NCI-H187 treated with DMSO at 0.1 percent for 48 hours (cell line): ENCODE data around the gene P2RX3.
"Not testable (repeated sequence)": the region's sequence is repeated elsewhere in the genome, so short reads cannot be mapped to it uniquely, and the experiment has no call there.

Experiments
- DNase-seq: peaks from one replicate; lab custom pipeline; 2025; lab: John Stamatoyannopoulos, UW

P2RX3 gene

DNA sequence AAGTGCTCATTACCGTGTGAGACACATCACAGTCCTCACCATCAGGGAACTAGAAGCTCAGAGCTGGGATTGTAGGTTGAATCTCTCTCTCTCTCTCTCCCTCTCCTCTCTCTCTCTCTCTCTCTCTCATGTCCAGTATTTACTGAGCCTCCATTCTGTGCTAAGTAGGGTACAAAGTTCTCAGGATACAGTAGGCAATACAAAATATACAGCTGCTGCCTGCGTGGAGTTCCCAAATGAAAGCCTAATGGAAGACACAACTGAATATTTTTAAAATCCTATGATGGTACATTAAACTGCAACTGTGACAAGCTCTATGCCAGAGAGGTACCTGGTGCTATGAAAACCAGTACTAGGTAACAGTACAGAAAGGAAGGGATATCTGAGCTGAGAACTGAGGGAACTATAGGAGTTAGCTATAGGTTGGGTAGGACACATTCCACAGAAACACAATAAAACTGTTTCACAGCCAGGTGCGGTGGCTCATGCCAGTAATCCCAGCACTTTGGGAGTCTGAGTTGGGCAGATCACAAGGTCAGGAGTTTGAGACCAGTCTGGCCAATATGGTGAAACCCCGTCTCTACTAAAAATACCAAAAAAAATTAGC, 61.9 kb downstream of the P2RX3 start:
- no peak for DNase-seq

DNA sequence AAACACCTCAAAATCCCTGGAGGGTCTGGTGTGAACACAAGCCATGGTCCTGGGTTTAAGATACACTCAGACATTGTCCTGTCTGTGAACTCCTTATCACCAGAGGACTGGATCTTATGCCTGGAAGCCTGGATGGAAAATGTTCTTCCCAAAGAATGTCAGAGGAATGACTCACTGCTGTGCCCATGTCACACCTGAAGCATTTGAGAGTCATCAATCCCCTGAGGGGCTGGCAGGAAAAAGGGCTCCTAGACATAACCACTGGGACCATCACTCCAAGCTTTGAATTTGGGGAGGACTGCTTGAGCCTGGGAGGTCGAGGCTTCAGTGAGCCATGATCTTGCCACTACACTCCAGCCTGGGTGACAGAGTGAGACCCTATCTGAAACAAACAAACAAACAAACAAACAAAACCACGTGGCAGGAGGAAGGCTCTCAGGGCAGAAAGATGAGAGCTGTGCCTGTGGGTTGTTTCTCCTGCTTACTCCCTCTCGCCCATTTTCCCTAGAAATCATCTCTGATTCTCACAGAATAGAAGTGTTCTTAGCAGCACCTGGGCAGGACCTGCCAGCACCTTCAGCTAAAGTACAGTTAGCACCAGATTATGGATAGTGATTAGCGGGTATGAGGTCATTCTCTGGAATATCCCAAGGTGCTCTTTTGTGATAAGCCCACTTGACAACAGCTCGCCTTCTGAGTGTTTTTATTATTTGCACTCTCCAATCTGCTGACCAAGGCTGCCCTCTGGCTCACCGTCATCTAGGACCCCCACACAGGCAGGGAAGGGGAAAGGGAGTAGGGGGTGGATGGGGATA, 64.2 kb downstream of the P2RX3 start:
- DNase-seq: no peak

DNA sequence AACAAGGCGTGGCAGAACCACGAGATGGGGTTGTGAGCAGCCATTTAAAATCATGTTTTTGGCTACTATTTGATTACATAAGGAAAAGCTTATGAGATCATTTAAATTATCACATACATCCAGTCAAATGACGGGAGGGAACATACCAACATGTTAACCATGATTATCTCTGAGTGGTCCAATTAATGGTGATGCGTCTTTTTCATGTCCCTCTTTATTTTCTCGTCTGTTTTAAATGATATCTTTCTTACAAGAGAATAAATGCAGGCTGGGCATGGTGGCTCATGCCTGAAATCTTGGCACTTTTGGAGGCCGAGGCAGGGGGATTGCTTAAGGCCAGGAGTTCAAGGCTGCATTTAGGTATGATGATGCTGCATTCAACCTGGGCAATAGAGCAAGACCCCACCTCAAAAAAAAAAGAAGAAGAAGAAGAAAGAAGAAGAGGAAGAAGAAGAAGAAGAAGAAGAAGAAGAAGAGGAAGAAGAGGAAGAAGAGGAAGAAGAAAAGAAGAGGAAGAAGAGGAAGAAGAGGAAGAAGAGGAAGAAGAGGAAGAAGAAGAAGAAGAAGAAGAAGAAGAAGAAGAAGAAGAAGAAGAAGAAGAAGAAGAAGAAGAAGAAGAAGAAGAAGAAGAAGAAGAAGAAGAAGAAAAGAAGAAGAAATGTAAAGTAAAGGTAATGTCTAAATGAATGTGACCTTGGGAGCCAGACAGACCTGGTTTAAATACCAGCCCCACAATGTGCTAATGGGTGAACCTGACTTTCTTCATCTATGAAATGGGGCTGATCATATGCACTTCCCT, 65.0 kb downstream of the P2RX3 start:
- DNase-seq: not testable (repeated sequence)

DNA sequence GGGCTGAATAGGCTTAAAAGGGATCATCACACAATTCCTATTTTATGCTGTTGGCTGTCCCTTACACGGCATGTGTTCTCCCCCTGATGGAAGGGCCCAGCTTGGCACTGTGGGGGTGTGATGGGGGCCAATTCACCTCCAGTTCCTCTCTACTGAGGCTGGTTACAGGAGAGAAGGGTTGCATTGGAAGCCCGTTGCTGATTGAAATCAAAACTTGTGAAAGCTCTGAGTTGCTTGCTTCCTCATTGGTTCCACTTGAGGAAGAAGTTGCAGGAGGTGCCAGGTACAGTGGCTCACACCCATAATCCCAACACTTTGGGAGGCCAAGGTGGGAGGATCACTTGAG, 65.6 kb downstream of the P2RX3 start:
- DNase-seq: no peak

DNA sequence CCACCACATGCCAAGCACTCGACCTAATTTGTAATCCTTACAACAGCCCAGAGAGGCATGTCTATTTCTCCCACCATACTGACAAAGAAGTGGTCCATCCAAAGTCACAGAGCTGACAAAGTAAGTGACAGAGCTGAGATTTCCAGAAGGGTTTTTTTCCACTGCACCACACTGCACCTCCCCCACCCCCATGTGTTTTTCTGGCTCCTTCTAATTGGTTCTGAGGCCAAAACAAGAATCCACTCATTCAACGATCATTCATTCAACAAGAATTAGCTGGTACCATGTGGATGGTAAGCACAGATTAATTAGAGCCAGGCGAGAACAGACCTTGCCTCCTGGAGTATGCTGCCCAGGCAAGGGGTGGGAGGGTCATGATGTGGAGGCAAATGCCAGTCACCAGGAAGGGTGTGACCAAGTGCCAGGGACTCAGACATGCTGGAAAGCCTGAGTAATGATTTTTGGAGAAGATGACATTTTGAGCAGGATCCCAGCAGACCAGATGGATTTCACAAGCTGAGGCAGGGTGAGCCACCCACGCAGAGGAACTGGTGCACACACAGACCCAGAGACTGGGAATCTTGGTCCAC, 67.2 kb downstream of the P2RX3 start:
- DNase-seq: no peak

DNA sequence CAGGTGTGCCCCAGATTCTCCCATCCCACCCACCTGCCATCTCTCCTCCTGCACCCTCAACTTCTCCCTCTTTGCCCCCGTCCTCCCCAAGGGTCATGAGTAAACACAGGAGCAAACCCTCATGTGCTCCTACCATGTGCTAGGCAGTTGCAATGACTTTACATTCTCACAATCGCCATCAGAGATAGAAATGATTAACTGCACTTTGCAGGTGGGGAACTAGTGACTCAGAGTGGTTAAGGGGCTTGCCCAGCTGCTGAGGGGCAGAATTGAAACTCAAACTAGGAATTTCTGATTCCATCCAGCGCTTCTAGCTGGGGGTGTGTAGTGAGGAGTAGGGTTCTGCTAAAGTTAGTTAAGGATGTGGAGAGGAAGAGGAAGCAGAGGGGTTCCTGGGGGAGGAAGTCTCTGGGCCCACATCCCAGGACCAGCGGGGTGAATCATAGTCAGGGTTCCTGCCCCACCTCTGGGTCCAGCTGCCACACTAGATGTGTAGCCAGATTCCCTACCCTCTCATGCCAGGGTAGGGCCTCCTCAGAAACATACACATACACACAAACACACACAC, 68.3 kb downstream of the P2RX3 start:
- no peak for DNase-seq

DNA sequence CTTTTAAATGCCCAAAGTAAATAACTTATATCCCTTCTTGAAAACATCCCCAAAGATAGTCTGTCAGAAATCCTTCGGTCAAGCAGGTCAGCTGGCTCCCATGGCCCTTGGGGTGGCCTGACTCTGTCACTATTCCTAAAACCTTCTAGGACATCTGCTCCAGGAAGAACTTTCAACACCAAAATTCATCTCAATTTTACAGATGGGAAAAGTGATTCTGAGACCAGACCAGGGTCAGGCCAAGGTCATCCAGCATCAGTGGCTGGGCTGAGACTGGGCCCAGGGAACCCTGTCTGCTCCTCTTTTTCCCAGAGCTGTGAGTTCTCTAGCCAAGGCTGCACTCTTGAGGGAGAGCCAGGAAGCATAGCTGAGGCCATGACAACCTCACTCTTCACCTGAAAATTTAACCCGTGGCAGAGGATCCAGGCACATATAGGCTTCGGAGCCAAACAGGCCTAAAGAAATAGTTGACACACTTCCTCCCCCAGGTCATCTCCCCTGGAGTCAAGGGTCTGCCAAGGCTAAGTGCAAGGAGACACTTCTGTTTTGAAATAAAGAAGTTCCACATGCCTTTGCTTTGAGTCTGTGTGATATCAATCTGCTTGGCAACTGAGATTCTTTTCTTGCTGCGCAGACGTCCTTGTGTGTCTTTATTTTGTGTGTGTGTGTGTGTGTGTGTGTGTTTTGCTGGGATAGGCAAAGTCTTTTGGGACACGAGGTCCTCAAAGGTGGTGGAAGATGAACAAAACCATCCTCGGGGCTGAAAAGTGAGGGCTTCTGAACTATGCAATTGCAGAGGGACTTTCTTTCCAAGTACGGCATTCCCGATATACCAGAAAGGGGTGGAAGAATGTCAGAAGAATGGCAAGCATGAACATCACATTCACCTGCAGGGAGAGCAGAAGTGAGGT, 69.1 kb downstream of the P2RX3 start:
- no peak for DNase-seq

DNA sequence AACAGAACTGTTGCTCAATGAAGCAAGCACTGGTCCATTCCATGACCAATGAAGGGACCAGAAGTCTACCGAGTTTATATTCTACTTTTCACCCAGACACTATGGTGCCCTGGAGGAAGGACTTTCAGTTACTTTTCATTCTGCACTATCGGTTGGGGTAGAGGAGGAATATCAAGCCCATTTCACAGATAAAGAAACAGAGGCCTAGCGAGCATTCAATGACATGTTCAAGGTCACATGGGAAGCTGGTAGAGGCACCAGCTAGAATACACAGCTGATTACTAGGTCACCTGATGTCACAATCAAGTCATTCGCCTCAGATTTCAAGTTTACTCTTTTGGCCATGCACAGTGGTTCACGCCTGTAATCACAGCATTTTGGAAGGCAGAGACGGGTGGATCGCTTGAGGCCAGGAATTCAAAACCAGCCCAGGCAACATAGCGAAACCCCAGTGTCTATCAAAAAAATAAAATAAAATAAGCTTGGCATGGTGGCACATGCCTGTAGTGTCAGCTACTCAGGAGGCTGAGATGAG, 69.9 kb downstream of the P2RX3 start:
- DNase-seq: no peak

DNA sequence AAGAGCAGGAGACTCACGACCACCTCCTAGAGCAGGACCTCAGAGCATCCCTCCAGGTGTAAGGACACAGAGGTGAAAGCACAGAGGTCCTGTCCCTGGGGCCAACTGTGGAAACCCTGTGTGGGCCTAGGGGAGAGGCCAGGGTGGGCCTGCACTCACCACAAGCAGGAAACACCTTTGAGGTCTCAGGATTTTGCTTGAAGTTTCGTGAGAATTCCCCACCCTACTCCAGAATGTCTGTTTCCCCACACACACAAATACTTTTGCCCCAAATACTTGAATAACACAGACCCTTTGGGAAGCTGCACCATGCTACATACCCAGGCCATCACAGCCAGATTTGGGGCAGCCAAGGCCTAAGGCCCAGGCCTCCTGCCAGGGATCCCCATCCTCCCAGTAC, 70.6 kb downstream of the P2RX3 start:
- no peak for DNase-seq

DNA sequence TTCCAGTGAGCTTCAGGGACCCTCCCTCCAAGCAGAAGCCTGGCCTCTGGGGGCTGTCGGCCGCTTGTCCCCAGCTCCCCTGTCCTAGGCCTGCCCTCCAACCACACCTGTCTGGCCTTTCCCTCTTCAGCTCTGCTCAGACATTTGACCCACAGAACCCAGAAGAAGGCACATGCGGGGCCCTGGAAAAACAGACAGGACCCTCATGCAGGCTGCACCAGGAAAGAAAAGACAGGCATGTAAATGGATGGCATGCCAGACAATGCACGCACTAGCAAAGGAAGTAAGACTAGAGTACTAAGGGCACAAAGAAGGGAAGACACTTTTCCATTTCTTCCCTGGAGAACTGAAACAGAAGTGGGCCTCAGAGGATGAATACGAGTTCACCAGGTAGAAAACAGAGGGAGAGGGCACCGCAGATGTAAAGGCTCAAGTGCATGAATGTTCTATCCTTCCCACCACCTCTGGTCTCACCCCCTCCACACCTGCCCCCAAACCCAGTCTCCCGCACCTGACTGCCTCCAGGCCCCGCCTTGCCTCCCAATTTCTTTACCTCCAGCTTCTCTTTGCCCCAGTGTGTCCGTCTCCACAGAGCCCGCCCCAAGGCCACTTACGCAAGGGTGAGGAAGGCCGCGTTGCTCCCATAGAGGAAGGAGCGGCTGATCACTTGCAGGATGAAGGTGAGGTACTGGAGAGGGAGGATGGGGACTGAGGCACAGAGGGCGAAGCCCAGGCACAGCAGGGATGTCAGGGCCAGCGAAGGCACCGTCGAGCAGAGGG, 71.4 kb downstream of the P2RX3 start:
- no peak for DNase-seq

DNA sequence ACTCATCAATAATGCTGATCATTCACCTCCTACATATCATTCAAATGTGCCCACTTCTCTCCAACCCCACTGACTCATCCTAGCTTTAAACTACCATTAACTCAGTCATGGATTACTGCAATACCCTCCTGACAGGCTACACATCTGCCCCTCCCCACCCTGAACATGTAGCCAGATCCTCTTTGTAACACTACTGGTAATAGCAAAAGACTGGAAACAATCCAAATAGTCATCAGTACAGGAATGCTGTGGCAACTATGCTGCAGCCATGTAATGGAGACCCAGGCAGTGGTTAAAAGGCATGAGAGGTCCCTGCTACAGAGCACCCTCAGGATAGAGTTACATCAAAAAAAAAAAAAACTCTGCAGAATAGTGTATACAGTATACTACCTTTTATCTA, 72.1 kb downstream of the P2RX3 start:
- no peak for DNase-seq

DNA sequence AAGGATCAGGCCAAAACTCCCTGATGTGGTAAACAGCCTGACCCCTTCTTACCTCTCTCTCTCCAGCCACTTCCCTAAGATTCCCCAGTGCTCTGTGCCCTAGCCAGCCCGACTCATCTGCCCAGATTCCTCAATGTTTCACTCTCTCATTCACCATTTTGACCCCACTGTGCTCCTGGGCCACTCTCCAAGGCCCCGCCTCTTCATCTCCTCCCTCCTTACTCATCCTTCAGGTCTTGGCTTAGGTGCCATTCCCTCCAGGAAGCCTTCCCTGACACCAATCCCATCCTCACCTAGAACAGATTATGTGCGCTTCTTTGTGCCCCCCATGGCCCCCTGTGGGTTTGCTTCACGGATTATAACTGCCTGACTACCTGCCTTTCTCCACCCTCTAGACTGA, 75.5 kb downstream of the P2RX3 start:
- DNase-seq: no peak

DNA sequence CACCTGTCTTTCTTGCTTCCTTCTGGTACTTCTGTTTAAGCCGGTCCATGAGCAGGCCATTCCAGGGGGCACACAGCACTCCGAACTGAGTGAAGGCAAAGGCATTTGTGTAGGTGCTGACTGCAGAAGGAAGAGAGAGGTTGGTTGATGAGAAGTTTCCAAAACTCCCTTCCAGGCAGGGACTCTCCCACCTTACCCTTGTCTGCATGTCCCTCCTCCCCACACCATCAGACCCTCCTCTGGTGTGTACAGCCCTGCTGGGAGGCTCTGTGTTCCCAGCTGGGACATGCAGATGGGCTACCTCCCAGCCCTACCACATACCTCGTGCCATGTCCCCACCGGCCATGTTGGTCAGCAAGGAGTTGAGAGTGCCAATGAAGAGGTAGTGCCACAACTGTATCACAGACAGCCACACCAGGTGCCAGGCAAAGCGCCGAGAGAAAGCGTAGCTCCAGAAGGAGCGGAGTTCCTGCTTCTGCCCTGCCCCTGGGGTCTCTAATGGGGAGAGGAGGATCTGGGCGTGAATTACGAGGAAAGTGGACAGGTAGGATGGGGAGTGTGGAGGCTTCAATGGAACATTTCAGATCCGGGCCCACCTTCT, 76.6 kb downstream of the P2RX3 start:
- DNase-seq: no peak

DNA sequence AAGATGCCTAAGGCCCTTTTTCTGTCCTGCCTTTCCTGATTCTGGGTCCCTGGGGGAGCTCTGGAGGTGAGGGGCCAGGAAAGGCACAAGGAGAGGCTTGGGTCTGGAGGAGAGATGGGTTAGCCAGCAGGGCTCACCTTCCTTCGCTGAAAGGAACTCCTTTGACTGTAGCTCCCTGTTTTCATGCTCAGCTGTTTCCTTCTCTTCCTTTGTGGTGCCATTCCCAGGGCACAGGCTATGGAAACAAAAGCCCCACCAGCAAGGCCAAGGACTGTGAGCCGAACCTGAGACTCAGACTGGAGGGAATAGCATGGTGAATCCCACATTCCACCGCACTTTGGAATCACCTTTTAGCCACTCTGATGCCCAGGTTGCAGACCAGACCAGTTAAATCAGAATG, 78.3 kb downstream of the P2RX3 start:
- DNase-seq: no peak

DNA sequence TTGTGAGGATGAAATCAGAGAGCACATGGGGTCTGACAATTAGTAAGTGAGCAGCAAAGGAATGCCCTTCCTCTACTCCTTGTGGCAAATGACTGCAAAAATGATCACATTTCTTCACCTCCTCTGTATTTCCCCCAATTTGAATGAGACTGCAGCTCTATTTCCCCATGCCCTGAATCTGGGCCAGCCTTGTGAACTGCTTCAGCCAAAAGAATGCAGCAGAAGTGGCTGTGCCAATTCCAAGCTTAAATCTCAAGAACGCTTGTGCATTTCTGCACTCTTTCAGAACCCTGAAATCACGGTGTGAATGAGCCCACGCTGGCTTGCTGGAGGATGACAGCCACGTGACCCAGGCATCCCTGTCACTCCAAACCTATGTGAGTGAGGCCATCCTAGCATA, 78.9 kb downstream of the P2RX3 start:
- DNase-seq: no peak

DNA sequence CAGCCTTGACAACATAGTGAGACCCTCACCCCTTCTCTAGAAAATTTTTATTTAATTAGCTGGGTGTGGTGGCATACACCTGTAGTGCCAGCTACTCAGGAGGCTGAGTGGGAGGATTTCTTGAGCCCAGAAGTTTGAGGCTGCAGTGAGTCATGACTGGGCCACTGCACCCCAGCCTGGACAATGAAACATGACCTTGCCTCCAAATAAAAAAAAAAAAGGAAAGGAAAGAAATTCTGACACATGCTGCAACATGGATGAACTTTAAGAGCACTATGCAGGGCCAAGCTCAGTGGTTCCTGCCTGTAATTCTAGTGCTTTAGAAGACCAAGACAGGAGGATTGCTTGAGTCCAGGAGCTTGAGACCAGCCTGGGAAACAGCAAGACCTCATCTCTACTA, 80.0 kb downstream of the P2RX3 start:
- no peak for DNase-seq

DNA sequence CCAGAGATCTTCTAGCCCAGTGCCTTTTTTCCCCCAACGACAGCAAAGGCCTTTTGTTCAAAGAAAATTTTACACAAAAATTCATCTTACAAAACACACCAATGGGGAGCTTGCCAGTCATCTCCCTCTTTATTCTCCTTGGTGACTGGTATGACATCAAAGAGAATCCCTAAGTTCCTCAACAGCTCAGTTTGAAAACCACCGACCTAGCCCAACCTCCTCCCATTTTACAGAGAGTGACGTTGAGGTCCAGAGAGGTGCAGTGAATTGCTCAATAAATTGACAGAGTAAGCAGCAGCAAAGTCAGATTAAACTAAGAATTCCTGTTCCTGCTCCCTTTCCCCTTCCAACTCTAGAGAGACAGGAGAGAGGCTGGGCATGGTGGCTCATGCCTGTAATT, 81.0 kb downstream of the P2RX3 start:
- no peak for DNase-seq

DNA sequence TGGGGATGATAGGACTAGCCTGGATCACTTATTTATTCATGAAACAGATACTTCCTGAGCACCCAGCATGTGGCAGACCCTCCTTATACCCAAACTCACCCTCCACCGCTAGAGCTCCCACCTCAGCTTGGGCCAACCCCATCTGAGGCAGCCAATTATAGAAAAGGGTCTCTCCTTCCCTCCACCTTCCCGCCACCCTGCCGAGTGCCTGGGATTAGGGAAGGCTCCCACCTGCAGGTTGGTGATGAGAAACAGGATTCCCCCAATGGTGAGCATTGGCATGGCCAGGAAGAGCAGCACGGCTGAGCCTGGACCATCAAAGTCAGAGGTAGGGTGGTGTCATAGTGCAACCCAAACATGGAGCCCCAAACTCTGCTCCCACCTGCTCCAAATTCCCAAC, 82.9 kb downstream of the P2RX3 start:
- DNase-seq: no peak

DNA sequence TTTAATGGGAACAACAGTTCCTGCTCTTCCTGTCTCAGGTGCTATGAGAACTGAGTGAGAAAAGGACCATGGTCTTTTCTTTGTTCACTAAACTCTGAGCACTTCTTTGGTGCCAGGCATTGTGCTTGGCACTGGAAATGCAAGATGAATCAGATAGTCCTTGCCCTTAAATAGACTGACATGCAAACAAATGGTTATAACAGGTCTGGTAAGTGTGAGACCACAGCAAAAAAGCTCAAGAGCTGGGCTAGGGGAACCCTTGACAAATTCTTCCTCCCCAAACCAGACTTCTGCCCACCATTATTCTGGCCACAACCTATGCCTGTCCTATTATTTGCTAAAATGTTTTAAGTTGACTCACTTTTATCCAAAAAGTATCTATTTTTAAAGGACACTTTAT, 83.7 kb downstream of the P2RX3 start:
- DNase-seq: no peak
